Measurements from ENCODE around the gene AFF3.

AFF3 gene

DNA sequence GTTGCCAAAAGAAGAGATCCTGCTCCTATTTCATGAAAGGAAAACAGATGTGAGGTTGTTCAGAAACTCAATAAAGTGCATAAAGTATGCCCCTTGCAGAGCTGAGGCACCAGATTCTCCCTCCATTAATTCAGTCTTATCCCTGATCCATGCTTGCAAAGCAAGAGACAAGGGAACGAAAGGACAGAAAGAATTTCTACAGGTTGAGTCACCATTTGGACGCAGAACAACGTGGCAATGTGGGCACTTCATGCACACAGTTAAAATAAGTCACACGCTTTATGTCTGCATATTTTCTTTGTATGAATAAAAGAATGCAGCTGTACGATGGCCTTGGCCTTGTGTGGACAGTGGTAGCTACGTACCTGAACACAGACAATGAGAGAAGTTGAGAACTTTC lies 330.8 kb downstream of the AFF3 start:
- no peak for DNase-seq

DNA sequence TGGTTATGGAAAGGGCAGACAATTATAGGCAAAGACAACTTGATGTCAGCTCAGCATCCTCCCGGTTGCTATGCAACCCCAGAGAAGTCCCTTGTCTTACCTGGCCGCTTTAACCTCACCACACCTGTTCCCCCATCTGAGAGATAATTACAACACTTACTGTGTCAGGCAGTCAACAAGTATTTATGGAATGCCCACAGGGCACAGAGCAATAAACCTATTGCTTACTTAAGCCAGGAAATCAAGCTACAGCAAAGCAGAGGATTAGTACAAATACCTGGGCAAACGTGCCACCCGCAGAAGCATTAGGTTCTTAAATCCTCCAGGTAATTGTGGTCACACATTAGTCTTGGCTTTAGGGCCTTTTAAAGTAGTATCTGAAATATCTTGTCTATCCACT lies 332.2 kb downstream of the AFF3 start:
- peak; percentile 98 for DNase-seq

- peak; percentile 6 for DNase-seq
Observed at GRCh38 chr2:99809259-99809900, 333.0 kb downstream of the AFF3 start.

GRCh38 chr2:99808361-99809200 lies 333.8 kb downstream of the AFF3 start:
- peak; percentile 10 for DNase-seq

DNA sequence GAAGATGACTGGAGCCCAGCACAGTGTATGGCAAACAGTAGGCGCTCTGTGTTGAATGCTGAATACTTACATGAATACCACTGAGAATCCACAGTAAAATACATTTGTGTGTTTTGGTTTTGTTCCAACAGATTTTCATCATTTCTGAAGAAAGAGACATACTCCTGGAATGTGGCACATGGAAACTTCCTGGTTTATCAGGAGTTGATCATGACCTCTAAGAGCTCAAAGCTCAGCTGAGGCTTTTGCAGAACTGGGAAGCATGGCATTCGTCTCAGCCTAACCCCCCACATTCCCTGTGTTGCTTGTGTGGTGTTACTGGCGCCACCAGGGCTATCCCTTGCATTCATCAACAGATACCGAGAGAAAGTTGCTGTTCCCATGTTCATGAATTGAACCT lies 335.6 kb downstream of the AFF3 start:
- no peak for DNase-seq

- DNase-seq: no peak
Observed at GRCh38 chr2:99805930-99806476, 336.4 kb downstream of the AFF3 start.

- DNase-seq: no peak
Observed at GRCh38 chr2:99803846-99804245, 338.5 kb downstream of the AFF3 start.

GRCh38 chr2:99802734-99803133 lies 339.7 kb downstream of the AFF3 start:
- DNase-seq: no peak

DNA sequence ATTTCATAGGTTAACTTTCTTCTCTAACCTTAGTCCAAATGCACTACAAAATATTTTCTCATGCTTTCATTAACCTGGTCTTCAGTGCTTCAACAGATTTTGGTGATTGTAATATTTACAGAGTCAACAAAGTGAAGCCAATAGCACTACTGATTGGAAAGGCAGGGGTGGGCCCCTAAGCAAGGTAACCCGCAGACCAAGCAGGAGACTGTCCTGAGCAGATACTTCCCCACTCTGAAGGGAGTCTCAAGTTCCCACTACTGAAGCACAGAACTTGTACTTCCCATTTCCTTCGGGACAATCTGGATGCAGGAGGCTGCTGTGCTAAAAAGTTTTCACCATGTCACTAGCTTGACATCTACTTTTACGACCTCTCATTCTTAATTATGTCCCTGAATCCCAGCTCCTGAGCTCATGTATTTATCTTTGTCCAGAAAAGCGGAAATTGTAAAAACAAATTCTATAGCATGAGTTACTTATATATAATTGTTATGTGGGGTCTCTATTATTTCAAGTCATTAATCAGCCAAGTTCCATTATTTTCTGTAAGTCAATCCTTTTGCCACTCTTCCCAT lies 341.0 kb downstream of the AFF3 start:
- DNase-seq: no peak

DNA sequence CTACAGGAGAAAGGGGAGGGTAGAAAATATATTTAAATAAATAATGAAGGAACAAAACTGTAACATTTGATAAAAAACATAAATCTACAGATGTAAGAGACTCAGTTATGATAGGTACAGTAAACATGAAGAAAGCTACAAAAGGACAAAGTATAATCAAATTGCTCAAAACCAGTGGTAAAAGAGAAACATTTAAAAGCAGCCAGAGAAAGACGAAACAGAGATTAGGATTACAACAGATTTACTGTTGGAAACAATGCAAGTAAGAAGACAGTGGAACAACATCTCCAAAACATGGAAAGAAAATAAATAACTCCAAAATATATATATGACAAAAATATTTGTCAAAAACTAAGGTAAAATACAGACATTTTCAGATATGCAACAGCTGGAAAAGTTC lies 344.9 kb downstream of the AFF3 start:
- DNase-seq: no peak

GRCh38 chr2:99794414-99794813 lies 348.0 kb downstream of the AFF3 start:
- DNase-seq: no peak

DNA sequence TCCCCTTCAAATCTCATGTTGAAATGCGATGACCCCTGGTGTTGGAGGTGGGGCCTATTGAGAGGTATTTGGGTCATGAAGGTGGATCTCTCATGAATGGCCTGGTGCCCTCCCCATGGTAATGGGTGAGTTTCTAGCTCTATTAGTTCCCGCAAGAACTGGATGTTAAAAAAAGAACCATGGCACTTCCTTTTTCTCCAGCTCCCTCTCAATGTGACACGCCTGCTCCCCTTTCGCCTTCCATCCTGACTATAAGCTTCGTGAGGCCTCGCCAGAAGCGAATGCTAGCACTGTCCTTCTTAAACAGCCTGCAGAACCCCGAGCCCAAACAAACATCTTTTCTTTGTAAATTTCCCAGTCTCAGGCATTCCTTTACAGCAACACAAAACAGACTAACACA lies 349.4 kb downstream of the AFF3 start:
- DNase-seq: no peak

DNA sequence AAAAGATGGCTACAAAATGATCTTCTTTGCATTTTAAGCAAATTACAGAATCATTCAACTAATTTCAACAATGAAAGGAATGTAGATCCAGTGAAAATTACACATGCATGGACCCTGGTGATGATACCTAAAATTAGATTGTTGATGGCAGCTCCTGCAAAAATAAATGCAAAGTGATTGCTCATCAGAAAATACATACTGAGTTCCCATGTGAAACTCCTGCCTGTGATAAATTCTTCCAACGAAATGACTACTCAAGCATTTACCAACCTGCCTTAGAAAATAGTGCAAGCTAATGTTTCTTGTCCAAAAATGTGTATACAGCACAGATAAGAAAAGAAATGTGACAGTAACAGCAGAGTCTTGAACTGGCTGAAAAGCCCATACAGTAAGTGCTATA lies 352.5 kb downstream of the AFF3 start:
- DNase-seq: no peak

DNA sequence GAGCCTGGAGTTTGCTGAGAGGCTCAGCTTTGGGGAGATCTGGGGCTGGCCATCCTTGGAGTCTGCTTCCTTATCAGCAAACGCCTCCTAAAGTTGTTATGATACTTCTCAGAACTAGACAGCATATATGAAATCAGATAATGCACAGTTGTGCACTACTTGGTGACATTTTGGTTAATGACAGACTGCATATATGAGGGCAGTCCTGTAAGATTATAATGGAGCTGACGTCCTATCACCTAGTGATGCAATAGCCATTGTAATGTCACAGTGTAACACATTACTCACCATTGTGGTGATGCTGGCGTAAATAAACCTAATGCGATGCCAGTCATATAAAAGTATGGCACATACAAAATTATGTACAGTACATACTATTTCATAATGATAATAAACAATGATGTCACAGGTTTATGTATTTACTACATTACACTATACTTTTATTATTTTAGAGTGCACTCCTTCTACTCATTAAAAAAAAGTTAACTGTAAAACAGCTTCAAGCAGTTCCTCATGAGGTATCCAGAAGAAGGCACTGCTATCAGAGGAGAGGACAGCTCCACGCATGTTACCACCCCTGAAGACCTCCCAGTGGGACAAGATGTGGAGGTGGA lies 354.5 kb downstream of the AFF3 start:
- no peak for DNase-seq

DNA sequence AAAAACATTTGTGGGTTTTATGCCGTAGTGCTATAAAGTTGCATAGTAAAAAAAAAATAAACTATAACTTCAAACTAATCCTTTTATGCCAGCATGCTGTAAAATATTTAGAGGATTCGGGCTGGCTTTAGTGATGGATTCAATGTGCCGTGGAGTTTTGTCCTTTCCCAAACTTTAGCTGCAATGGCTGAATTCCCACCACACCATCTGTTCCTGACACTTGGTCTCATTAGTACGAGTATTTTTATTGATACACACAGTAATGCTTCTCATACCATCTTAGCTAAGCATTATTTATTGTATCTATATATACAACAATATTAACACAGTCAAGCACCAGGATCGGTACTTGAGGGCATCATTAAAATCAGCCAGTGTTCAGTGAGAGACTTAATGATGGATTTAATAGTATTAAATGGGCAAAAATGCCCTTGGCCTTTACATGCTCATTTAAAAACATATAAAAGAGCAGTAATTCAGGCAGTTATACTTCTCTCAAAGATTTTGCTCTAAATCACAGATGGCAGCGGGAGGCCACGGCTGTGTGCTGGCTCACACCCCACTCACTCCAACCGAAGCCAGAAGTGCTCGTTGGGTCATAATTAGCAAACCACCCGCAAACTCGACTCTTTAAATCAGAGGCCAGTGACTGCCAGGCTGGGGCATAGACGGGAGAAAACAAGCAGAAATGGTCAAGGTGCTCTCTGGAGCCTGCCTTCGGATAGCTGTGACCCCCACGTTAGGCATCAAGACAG lies 355.6 kb downstream of the AFF3 start:
- no peak for DNase-seq

DNA sequence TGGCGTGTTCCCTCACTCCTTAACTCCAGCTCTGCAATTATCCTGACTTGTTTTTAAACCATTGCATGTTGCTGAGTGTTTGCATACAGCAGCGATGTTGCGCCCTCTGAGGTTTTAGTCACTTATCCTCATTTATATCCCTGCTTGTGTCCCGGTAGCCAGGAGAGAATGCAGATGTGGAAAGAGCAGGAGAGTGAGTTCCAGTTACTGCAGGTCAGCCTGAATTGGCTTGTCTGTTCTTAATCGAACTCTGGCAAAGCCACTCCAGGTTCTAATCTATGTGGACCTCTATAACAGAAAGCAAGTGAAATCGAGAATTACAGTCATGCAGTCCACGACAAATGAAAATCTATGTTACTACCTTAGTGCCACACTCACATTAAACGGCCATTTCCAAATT lies 357.4 kb downstream of the AFF3 start:
- DNase-seq: no peak

DNA sequence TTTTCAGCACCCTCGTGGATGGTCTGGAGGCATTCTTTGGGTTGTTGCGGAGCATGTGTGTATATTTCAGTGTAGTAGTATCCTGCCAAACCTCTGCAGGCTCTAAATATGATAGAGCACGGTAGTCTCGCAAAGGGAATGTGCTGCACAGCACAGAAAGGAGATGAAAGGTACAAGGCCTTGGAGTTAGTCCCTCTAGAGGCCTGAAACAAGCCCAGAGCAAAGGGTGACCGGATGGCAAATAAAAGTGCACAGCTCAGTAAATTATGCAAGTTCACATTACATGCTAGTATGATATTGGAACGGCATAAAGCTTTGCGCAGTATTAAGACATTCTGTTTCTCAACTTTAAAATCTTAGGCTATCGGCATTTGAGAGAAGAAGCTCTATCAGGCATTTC lies 358.1 kb downstream of the AFF3 start:
- no peak for DNase-seq

DNA sequence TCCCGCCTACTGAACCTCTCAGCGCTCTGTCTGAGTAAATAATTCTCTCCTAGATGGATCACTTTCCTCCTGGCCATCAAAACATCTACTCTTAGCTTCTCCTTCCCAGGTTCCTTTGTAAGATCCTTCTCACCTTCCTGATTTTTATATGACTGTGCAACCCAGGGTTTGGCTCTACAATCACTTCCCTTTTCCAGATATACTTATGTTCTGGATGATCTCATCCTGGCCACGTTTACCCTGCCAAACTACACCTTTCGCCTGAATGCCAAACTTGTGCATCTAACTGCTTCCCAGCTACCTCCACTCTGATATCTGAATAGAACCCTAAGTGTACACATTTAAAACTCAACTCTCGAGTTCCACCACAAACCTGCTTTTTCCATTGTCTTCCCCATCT lies 362.1 kb downstream of the AFF3 start:
- no peak for DNase-seq

- DNase-seq: no peak
Observed at GRCh38 chr2:99779276-99779675, 363.1 kb downstream of the AFF3 start.

- DNase-seq: no peak
Observed at GRCh38 chr2:99777656-99778290, 364.6 kb downstream of the AFF3 start.

- DNase-seq: no peak
Observed at GRCh38 chr2:99776906-99777646, 365.3 kb downstream of the AFF3 start.
